Activated CD4-positive, alpha-beta memory T cell treated with anti-CD3 and anti-CD28 coated beads for 36 hours (primary cell): Measurements from ENCODE around the gene PTCD2. TPM values are rescaled to one million over a fixed set of nuclear protein-coding genes. Genes with fewer than 3 reads are reported as not detected.

ENCODE experiments used
- CTCF ChIA-PET: fragments of 350-600 bp; sonication (Branson Sonifier 250); formaldehyde crosslinking; loops from one replicate; lab custom pipeline; 2021; ENCODE audit warnings: antibody characterized with exemption, inconsistent platforms; lab: Charles Lee
- POLR2A ChIA-PET: fragments of 350-600 bp; sonication (Branson Sonifier 250); formaldehyde crosslinking; loops from one replicate; lab custom pipeline; 2021; ENCODE audit warnings: antibody characterized with exemption; lab: Charles Lee
- DNase-seq: peaks from one replicate; pipeline ENCODE4 v3.0.0-alpha.2; 2020
- H3K27ac Mint-ChIP-seq: one replicate; pipeline ENCODE4 v1.8.0; 2021; ENCODE audit warnings: mixed read lengths
- H3K27me3 Mint-ChIP-seq: one replicate; pipeline ENCODE4 v1.8.0; 2021; ENCODE audit warnings: mixed read lengths
- H3K36me3 Mint-ChIP-seq: one replicate; pipeline ENCODE4 v1.8.0; 2021; ENCODE audit warnings: mixed read lengths
- H3K4me1 Mint-ChIP-seq: one replicate; pipeline ENCODE4 v1.8.0; 2021; ENCODE audit warnings: low read depth, mixed read lengths
- H3K4me3 Mint-ChIP-seq: one replicate; pipeline ENCODE4 v1.8.0; 2021; ENCODE audit warnings: mild to moderate bottlenecking, mixed read lengths
- H3K9me3 Mint-ChIP-seq: one replicate; pipeline ENCODE4 v1.8.0; 2021; ENCODE audit warnings: mixed read lengths
- intact Hi-C: fragments of 100-400 bp; cut with micrococcal nuclease; formaldehyde crosslinking; loops from one replicate; pipeline ENCODE4 v1.15.1; 2023
- total RNA-seq, 2 experiments: library from RNA; stranded (reverse); gene quantifications; one replicate each; pipeline ENCODE4 v1.2.3, GENCODE V29; 2021

PTCD2 gene
- total RNA-seq, 2 experiments from 2014 or later, result 10.8 to 12.1 TPM

DNA sequence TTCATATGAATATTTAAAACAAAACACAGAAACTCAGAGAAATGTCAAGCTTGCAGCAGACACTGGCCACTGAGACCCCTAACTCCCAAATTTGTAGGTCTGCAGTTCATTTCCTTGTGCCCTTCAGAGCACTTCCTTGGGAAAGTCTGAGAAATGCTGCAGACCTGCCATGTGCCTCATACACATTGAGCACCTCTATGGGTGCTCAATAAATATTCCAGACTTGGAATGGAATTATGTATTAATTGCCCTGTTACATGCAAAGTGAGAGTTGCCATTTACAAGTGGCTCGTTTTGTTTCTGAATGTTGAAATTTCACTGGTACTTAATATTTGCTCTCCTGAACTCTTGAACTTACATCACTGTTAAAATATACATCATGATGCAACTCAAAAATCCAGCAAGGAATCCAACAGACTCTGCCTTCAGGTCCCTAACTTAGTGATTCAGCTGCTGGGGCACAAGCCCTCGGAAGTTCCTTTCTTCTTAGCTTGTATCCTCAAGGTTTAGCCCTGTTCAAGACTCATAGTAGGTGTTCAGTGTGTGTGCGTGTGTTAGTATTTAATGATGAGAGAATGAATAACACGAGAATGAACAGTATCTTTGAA is 90.6 kb downstream of the PTCD2 start:
- no peak overlapping the region for H3K4me3 Mint-ChIP-seq
- DNase-seq, result no peak
- H3K36me3 Mint-ChIP-seq, result no peaks in the 10 kb centered on the region
- no peaks in the 10 kb centered on the region for H3K9me3 Mint-ChIP-seq
- H3K27me3 Mint-ChIP-seq, result peaks cover 3% of the 10 kb centered on the region
- no peak overlapping the region for H3K27ac Mint-ChIP-seq
- ChIA-PET CTCF (no interaction called here), POLR2A (no interaction called here)
- no peaks in the 10 kb centered on the region for H3K4me1 Mint-ChIP-seq
- intact Hi-C loops, result no loop called here

DNA sequence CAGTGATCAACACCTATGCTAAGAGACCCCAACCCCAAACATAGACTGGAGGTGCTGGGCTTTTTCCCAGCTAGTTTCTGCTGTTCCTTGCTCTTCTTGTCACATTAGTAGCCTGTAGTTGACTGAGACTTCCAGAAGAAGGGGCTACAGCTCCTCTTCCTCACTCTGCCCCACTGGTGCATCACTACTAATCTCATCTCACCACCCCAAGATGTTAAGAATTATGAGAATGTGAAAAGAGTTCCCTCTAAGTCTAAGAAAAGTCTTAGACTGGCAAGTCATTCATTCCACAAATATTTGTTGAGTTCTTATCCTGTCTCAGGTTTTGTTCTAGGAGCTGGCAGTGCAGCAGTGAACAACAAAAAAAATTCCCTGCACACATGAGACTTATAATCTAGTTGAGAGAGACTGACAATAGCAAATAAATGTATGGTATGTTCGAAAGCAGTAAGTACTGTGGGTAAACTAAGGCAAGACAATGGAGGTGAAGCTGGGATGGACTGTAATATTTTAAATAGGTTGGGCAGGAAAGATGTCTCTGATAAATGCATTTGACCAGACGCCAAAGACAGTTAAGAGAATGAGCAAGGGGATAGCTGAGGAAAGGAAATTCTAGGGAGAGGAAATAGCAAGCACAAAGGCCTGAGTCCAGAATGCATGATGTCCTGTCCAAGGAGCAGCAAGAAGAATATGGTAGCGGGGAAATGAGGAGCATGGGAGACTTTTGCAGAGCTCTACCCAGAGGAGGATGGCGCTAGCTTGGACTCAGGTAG is 92.3 kb downstream of the PTCD2 start:
- Mint-ChIP-seq H3K36me3 (no peaks in the 10 kb centered on the region), H3K4me1 (no peaks in the 10 kb centered on the region), H3K27me3 (peaks cover 1% of the 10 kb centered on the region), H3K4me3 (no peak overlapping the region), H3K27ac (no peak overlapping the region), H3K9me3 (no peaks in the 10 kb centered on the region)
- CTCF ChIA-PET, result no interaction called here
- intact Hi-C loops, result no loop called here
- POLR2A ChIA-PET, result no interaction called here
- DNase-seq, result no peak

DNA sequence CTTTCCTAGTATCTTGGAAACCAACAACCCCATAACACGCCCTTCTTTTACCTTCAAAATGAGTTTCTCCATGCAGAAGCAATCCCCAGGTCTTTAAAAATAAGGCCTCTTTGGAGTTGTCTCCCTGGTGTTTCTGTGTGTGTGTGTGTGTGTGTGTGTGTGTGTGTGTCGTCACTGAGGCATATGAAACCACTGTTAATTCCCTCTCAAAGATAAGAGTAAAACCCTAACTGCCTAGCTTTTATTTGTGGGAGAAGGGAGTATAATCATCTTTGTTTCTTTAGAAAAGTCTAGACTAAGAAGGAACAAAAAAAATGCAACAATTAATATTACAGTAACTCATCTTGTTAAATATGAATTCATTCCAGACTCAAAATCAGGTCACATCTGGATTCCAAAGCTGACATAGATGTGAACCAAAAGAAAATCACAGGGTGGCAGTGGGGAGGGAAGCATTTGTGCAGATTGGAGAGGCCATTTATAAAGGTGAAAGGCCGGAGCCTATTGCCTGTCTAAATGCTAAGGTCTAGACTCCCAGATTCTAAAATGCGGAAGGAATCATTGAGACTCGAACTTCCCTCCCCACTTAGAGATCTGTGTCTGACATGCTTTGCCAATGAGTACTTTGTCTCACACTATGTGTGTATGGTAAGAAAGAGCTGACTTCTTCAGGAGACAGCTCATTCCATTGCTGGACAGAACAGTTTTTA is 95.6 kb downstream of the PTCD2 start:
- peaks cover 1% of the 10 kb centered on the region for H3K27me3 Mint-ChIP-seq
- no peaks in the 10 kb centered on the region for H3K36me3 Mint-ChIP-seq
- H3K9me3 Mint-ChIP-seq, result no peaks in the 10 kb centered on the region
- CTCF ChIA-PET, result no interaction called here
- H3K4me1 Mint-ChIP-seq, result no peaks in the 10 kb centered on the region
- intact Hi-C loops, result no loop called here
- no peak overlapping the region for H3K27ac Mint-ChIP-seq
- DNase-seq, result no peak
- POLR2A ChIA-PET, result no interaction called here
- H3K4me3 Mint-ChIP-seq, result no peak overlapping the region

DNA sequence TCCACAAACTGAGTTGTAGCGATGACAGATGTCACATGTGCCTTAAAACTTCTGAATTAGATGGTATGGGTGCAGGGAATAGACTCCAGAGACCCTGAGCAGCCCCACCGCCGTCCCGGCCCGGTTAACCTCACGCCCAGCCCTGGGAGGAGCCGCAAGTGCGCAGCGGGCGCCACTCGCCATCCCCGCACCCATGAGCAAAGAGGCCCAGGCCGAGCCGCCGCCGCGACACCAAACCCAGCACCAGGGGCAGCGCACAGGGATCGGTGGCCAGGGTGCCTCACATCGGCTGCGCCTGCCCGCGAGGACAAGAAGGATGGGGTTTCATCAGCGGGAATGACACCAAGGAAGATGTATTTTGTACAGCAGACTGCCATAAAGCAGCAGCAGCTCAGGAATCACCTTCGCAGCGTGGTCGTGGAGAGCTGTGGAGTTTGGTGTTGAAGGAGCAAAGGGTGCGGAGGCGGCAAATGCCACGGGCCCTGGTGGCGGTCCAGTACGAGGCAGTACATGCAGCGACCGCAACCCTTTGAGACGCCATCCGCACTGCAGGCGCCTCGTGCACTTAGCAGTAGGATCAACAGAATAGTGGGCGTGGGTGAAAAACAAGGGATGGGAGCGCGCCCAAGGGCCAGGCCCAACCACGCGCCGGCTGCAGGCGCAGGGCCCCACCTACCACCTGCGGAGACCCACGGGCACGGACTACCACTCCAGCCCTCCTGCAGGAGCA is 97.3 kb downstream of the PTCD2 start:
- Mint-ChIP-seq H3K36me3 (no peaks in the 10 kb centered on the region), H3K4me1 (no peaks in the 10 kb centered on the region), H3K9me3 (no peaks in the 10 kb centered on the region), H3K27ac (no peak overlapping the region), H3K4me3 (no peak overlapping the region), H3K27me3 (peaks cover 1% of the 10 kb centered on the region)
- no peak for DNase-seq
- CTCF ChIA-PET, result no interaction called here
- intact Hi-C loops, result no loop called here
- POLR2A ChIA-PET, result no interaction called here

Other genes starting within 250 kb of the PTCD2 start
- under 1 TPM; 0.51 to 0.78 TPM for gene MAP1B, start 212.9 kb upstream of the PTCD2 start, total RNA-seq
- 10 to 100 TPM; 85.9 to 91.4 TPM for gene MRPS27, start 133 bp upstream of the PTCD2 start, total RNA-seq
- gene ZNF366, start 187.0 kb downstream of the PTCD2 start, total RNA-seq, result not detected